ENCODE measurements around the gene FRMPD4.

DNA sequence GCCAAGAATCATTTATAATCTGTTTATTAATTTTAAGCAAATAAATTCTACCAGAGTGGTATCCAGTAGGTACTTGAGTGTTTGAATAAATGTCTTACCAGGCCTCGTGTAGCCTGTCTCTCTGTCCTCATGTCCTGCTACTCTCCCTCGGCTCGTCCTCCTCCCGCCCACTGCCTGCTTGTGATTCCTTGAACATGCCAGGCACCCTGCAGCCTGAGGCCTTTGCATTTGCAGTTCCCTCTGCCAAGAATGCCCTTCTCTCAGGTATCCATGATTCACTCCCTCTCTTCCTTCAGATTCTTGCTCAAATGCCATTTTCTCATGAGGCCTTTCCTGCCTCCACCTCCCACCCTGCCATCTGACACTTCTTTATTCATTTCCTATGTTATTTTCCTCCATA, 443.3 kb downstream of the FRMPD4 start:
- TF ChIP-seq, protein P1, sequence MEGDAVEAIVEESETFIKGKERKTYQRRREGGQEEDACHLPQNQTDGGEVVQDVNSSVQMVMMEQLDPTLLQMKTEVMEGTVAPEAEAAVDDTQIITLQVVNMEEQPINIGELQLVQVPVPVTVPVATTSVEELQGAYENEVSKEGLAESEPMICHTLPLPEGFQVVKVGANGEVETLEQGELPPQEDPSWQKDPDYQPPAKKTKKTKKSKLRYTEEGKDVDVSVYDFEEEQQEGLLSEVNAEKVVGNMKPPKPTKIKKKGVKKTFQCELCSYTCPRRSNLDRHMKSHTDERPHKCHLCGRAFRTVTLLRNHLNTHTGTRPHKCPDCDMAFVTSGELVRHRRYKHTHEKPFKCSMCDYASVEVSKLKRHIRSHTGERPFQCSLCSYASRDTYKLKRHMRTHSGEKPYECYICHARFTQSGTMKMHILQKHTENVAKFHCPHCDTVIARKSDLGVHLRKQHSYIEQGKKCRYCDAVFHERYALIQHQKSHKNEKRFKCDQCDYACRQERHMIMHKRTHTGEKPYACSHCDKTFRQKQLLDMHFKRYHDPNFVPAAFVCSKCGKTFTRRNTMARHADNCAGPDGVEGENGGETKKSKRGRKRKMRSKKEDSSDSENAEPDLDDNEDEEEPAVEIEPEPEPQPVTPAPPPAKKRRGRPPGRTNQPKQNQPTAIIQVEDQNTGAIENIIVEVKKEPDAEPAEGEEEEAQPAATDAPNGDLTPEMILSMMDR (IDR thresholded peaks at IDR 0.05 in 8 of 11, conservative IDR thresholded peaks at IDR 0.05 in 3 of 11): no peak
- no peak for TF ChIP-seq POLR2A (IDR thresholded peaks at IDR 0.05)
